ENCODE results near the gene CLP1.

GRCh38 chr11:57699813-57700212, 42.3 kb downstream of the CLP1 start:
- TF ChIP-seq TAF1 (IDR thresholded peaks at IDR 0.05; ENCODE audit: low read depth, low read length) (no peak), POLR2A (IDR thresholded peaks at IDR 0.05; ENCODE audit: low read depth, low read length) (no peak), SPI1 (IDR thresholded peaks at IDR 0.05; ENCODE audit: low read depth, low read length) (no peak), POLR2AphosphoS5 (IDR thresholded peaks at IDR 0.05; ENCODE audit: low read depth, low read length) (no peak), PAX5 (IDR thresholded peaks at IDR 0.05; ENCODE audit: insufficient read depth, low read length, severe bottlenecking) (no peak), POU2F2 (IDR thresholded peaks at IDR 0.05; ENCODE audit: low read depth, low read length) (no peak)

Measured in GM12891 (cell line).